GM18909 (cell line): ENCODE measurements around the gene NIP7.

Experiments
- ATAC-seq: cut with Tn5 transposase; IDR thresholded peaks from one replicate; pipeline ENCODE4 v1.9.1; 2021; ENCODE audit warnings: mild to moderate bottlenecking; ENCODE audit not compliant: unreplicated experiment, poor library complexity

Gene NIP7

GRCh38 chr16:69378760-69379159, 39.2 kb downstream of the NIP7 start:
- ATAC-seq: no peak

- no peak for ATAC-seq
Measured at GRCh38 chr16:69381231-69381630, 41.7 kb downstream of the NIP7 start.

- ATAC-seq: no peak
Measured at GRCh38 chr16:69382421-69382820, 42.8 kb downstream of the NIP7 start.

GRCh38 chr16:69384974-69385373, 45.4 kb downstream of the NIP7 start:
- ATAC-seq: no peak

GRCh38 chr16:69386596-69386995, 47.0 kb downstream of the NIP7 start:
- no peak for ATAC-seq
